Activated T-cell treated with anti-CD3 and anti-CD28 coated beads, Interleukin-2, amount 50 U/mL, for 4 hours (primary cell): ENCODE data around the gene KANSL3. TPM values are rescaled to one million over a fixed set of nuclear protein-coding genes. Genes with fewer than 3 reads are reported as not detected.
"Not testable (repeated sequence)": the region's sequence is repeated elsewhere in the genome, so short reads cannot be mapped to it uniquely, and the experiment has no call there.

ENCODE experiments used
- ATAC-seq, 2 donors: fragments of 200-7000 bp; cut with Tn5 transposase; one replicate each; pipeline ENCODE4 v1.10.0; 2021
- DNase-seq: peaks from one replicate; pipeline ENCODE4 v3.0.0-alpha.2; 2020
- H3K27me3 Mint-ChIP-seq: one replicate; pipeline ENCODE4 v1.8.0; 2021; ENCODE audit warnings: low read depth, mixed read lengths
- H3K36me3 Mint-ChIP-seq: one replicate; pipeline ENCODE4 v1.8.0; 2022; ENCODE audit warnings: mixed read lengths; ENCODE audit not compliant: insufficient read depth
- H3K4me1 Mint-ChIP-seq: one replicate; pipeline ENCODE4 v1.8.0; 2021; ENCODE audit warnings: low read depth, mixed read lengths
- H3K4me3 Mint-ChIP-seq: one replicate; pipeline ENCODE4 v1.8.0; 2021; ENCODE audit warnings: mild to moderate bottlenecking, moderate library complexity, mixed read lengths
- H3K9me3 Mint-ChIP-seq: one replicate; pipeline ENCODE4 v1.8.0; 2021; ENCODE audit warnings: mixed read lengths
- total RNA-seq, 3 donors: library from RNA; stranded (reverse); gene quantifications; one replicate each; pipeline ENCODE4 v1.2.1, GENCODE V29; 2021

The KANSL3 gene
- 10 to 100 TPM; 29.1 to 32.3 (median 31.3) TPM for total RNA-seq

DNA sequence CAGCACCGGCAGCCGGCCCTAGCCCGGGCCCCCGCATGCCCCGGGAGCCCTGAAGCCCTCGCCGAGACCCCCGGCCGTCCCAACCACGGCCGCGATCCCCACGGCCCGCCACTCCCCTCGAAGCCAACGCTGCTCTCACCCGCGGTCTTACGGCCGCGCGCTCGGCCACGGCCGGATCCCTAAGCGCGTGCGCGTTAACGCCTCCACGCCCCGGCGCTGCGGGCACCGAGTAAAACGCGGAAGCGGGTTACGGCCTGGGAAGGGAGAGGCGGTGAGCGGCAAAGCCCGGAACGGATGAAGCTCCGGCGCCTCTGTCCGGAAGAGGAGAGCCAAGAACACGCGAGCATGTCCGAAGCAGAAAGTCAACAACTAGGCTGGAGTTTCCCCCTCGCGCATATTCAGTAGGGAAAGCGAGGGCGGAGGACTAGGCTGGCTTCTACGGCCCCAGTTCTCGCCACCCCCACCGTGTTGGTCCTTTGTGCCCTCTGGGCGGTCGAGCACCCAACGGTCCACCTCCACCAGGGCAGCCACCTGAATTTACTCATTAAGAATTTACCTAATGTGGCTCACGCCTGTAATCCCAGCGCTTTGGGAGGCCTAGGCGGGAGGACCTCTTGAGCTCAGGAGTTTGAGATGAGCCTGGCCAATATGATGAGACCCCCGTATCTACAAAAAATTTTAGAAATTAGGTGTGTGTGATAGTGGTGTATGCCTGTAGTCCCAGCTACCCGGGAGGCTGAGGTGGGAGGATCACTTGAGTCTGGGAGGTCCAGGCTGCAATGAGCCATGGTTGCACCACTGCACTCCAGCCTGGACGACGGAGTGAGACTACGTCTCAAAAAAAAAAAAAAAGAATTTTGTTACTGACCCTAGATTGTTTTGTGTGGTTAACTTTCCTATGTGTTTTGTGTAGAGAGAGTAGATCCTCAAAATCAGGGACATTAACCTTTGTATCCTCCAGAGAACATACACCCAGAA is at the start of gene KANSL3:
Gene KANSL3 (minus strand): TSS at position 169 of the 978 bp plus-strand sequence. CDS start 1,177 bp downstream, outside the sequence.
- H3K27me3 Mint-ChIP-seq: peaks cover 5% of the 10 kb centered on the region
- peaks cover 39% of the 10 kb centered on the region for H3K4me1 Mint-ChIP-seq
- DNase-seq: peak; percentile 83
- H3K36me3 Mint-ChIP-seq: peaks cover 9% of the 10 kb centered on the region
- no peaks in the 10 kb centered on the region for H3K9me3 Mint-ChIP-seq
- H3K4me3 Mint-ChIP-seq: peak within 1 kb of the TSS; percentile 95
- peak; percentile 78 to 81 for ATAC-seq

DNA sequence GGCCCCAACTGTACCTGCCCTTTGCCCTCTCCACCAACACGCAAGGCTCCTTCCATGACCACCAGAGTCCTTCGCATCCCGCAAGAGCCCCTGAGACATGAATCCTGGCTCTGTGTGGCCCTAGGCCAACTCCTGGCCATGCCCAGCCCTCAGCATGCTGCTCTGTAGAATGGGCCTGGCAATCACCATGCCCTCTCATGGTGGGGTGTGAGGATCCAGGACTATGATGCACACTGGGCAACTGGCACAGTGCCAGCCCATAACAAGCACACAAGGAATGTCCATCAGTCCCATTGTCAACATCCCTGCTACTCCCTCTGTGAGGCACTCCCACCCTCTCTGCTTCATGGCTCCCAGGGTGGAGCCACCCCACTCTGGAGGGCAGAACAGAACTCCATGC is 49.2 kb upstream of the KANSL3 start:
- Mint-ChIP-seq H3K4me1 (no peaks in the 10 kb centered on the region), H3K27me3 (peaks cover 12% of the 10 kb centered on the region), H3K9me3 (no peaks in the 10 kb centered on the region), H3K36me3 (no peaks in the 10 kb centered on the region), H3K4me3 (no peak overlapping the region)
- ATAC-seq (no peak), DNase-seq (no peak)

DNA sequence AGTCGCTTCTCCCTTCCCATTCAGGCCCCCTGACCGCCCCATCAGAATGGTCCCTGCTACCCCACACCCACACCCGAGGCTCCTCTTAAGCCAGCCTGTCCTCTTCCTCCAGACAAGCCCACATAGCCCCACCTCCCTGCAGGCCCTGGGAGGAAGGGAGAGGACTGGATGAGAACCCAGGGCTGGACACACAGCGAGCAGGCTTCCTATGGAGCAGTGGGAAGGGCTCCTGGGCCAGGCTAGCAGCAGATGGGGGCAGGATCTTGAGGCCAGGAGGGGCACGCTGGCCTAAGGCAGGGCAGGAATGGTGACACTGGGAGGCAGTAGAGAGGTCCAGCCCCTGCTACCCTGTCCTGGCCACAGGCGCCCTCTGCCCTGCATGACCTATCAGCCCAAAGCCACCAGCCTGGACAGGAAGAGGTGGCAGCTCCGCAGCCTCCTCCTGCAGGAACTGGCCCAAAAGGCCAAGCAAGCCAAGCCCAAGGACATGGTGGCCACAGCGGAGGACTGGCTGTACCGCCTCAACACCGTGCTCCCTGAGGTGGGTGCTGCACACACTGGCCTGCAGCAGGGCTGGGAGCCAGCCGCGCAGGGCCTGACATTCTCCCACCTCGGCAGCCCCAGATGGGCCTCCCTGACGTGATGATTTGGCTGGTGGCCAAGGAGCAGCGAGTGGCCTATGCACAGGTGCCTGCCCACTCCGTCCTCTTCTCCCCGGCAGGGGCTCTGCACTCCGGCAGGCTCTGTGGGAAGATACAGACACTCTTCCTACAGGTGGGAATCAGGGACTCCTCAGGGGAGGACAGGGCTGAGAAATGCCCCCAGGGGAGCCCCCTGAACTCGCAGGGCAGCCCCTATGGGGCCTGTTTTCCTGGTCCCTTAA is 47.7 kb upstream of the KANSL3 start:
- Mint-ChIP-seq H3K4me1 (no peaks in the 10 kb centered on the region), H3K4me3 (no peak overlapping the region), H3K27me3 (peaks cover 12% of the 10 kb centered on the region), H3K9me3 (no peaks in the 10 kb centered on the region), H3K36me3 (no peaks in the 10 kb centered on the region)
- DNase-seq: no peak
- ATAC-seq: no peak

DNA sequence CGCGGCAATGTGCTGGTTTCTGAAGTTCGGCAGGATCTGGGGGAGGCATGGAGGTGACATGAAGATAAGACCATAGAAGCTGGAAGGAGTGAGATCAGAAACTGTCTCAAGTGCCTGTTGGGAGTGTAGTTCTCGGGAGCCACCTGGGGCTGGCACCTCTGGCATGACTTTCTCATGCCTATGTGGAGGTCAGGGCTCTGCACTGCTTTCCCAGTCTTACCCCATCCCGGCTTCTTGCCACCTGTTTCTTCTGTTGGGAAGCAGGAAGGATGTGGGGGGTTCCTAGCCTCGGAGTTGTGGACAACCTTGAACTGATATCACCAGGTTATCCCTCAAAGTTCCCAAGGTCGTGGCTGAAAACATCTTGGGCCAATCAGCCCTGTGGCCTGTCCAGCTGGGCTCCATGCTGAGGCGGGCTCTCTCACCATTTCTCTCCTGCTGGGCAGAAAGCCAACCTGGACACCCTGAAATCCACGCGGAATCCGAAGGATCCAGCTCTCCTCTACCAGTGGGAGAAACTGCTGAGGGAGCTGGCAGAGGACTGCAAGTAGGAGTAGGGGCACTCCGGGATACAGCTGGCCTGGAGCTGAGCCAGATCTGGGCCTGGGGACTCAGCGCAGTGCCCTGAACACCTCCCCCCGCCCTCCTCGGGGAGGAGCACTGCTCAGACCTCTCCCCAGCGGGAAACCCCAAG is 46.9 kb upstream of the KANSL3 start:
- no peaks in the 10 kb centered on the region for H3K4me1 Mint-ChIP-seq
- H3K9me3 Mint-ChIP-seq: no peaks in the 10 kb centered on the region
- no peaks in the 10 kb centered on the region for H3K36me3 Mint-ChIP-seq
- ATAC-seq: no peak
- no peak for DNase-seq
- no peak overlapping the region for H3K4me3 Mint-ChIP-seq
- H3K27me3 Mint-ChIP-seq: peaks cover 15% of the 10 kb centered on the region

DNA sequence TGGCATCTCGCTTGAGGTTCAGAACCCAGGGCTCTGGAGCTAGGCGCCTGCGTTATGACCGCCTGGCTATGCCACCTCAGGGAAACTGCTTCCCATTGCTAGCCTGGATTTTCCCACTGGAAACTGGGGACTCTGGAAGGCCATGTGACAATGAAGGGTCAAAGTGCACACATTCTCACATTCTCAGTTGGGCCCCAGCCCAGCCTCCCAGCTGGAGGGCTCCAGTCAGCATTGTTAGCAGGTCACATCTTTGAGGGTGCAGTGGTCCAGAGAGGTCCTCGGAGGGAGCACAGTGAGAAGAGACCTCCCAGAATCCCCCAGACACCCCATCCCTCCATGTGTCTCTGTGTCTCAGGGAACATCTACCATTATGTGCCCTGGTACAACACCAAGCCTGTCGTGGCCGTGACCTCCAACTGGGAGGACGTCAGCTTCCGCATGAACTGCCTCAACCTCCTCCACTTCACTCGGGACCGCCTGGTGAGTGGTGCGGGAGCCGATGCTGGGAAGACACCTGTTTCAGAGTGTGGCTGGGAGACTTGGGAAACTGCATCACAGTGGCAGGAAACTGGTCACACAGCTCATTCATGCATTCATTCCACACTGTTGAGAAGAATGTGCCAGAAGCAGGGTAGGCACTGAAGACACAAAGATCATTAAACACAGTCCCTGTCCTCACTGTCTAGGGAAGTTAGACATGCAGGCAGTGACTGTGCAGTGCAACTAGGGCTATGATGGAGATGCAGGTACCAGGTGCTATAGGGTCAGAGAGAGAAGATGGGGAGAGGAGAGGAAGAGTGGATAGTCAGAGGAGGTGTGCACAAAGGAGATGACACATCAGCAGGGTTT is 46.1 kb upstream of the KANSL3 start:
- no peaks in the 10 kb centered on the region for H3K4me1 Mint-ChIP-seq
- H3K4me3 Mint-ChIP-seq: no peak overlapping the region
- no peak for ATAC-seq
- H3K27me3 Mint-ChIP-seq: peaks cover 15% of the 10 kb centered on the region
- H3K9me3 Mint-ChIP-seq: no peaks in the 10 kb centered on the region
- no peaks in the 10 kb centered on the region for H3K36me3 Mint-ChIP-seq
- no peak for DNase-seq

DNA sequence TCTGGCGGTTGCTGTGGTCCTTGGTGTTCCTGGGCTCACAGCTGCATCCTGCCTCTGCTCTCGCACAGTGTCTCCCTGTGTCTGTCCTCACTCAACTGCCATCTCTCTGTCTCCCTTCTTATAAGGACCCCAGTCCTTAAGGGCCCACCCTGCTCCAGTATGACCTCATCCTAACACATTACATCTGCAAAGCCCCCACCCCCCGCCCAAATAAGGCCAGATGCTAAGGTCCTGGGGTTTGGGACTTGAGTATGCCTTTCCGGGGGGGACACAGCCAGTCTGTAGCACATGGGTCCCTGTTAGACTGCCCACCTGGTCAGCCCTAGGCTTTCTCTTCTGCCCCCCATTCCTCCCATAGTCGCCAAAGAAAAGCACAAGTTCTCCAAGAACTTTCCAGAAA is 45.2 kb upstream of the KANSL3 start:
- Mint-ChIP-seq H3K4me3 (no peak overlapping the region), H3K9me3 (no peaks in the 10 kb centered on the region), H3K27me3 (peaks cover 15% of the 10 kb centered on the region), H3K36me3 (no peaks in the 10 kb centered on the region), H3K4me1 (no peaks in the 10 kb centered on the region)
- ATAC-seq (no peak), DNase-seq (no peak)

DNA sequence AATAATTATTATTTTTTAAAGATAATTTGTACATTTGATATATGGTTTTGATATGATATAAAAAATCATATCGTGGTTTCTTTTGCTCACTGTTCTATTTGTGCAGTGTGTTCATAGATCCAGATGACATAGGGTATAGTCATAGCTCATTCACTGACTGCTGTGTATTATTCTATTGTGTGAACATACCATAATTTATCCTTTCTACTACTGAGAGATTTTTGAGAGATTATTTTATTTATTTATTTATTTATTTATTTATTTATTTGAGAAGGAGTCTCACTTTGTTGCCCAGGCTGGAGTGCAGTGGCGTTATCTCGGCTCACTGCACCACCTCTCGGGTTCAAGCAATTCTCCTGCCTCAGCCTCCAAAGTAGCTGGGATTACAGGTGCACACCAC is 43.4 kb upstream of the KANSL3 start:
- DNase-seq (no peak), ATAC-seq (no peak)
- peaks cover 13% of the 10 kb centered on the region for H3K27me3 Mint-ChIP-seq

DNA sequence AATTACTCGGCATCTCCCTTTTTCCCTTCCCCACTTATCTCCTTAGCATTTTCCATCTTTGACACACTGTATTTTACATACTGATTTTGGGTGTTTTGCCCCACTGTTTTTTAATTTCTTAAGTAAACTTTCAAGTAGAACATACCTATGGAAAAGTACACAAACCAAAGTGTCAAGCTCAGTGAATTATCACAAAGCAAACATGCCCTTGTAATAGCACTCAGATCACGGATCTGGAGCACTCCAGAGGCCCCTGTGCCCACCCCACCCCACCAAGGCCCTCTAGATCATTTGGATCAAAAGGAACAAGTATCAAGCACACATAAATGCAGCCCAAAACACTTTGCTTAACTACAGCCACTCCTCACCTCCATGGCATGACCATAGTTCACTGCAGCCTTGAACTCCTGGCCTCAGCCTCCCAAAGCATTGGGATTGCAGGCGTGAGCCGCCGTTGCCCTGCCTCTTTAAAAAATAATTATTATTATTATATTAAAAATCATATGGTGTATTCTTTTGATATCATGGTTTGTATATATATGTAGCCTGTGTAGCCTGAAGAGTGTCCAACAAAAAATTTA is 42.5 kb upstream of the KANSL3 start:
- H3K4me3 Mint-ChIP-seq: no peak overlapping the region
- no peaks in the 10 kb centered on the region for H3K36me3 Mint-ChIP-seq
- DNase-seq: no peak
- peaks cover 13% of the 10 kb centered on the region for H3K27me3 Mint-ChIP-seq
- H3K9me3 Mint-ChIP-seq: no peaks in the 10 kb centered on the region
- H3K4me1 Mint-ChIP-seq: no peaks in the 10 kb centered on the region
- no peak for ATAC-seq

More for the DNA sequence above, 43.4 kb upstream of the KANSL3 start:
- H3K4me1 Mint-ChIP-seq: no peaks in the 10 kb centered on the region
- no peaks in the 10 kb centered on the region for H3K9me3 Mint-ChIP-seq
- no peaks in the 10 kb centered on the region for H3K36me3 Mint-ChIP-seq
- no peak overlapping the region for H3K4me3 Mint-ChIP-seq

DNA sequence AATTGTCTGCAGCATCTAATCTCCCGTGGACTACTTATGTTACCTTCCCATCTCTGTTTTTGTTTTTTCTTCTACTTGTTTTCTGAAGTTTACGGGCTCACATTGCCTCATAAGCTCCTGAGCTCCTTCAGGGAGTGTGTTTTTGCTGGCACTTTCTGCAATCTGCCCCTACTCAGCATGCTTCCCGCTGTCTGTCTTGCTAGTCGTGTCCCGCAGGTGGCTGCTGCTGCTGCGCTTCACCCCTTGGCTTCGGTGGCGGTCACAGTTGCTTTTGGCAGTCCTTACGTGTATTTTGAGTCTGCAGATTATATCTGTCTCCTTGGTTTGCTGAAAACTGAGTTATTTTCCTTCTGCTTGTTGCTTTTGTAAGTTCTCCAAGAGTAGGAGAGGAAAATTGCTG is 41.7 kb upstream of the KANSL3 start:
- ATAC-seq (no peak), DNase-seq (no peak)
- H3K4me1 Mint-ChIP-seq: no peaks in the 10 kb centered on the region
- H3K36me3 Mint-ChIP-seq: no peaks in the 10 kb centered on the region
- H3K4me3 Mint-ChIP-seq: no peak overlapping the region
- no peaks in the 10 kb centered on the region for H3K9me3 Mint-ChIP-seq
- H3K27me3 Mint-ChIP-seq: peaks cover 13% of the 10 kb centered on the region

DNA sequence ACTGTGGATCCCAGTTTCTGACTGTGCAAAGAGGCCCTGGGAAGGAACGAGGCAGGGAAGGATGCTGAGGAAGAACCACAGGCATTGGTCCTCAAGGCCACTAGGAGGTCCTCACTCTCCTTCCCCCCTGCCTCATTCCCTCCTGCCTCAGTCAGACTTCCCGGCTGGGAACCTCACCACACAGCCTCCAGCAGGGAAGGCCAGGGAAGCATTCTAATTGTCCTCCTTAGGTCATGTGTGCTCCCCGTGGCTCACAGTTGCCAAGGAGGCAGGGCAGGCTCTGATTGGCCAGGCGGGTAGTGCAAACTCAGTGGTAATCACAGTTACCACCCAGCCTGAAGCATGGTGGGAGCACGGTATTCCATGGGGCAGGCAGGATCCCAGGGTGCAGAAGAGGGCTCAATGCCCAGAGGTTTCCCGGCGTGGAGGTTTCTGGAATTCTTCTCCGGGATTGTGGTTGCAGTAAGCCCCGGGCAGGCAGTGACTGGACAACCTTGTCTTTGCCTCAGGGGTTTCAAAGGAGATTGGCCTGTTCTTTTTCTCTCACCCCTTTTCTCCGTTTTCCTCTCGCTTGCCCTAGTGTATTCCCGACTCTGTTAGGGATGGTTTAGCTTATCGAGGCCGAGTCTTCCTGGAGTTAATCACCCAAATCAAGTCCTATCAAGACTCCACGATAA is 31.6 kb upstream of the KANSL3 start:
- H3K36me3 Mint-ChIP-seq: no peaks in the 10 kb centered on the region
- no peaks in the 10 kb centered on the region for H3K4me1 Mint-ChIP-seq
- DNase-seq (no peak), ATAC-seq (no peak)
- H3K27me3 Mint-ChIP-seq: no peaks in the 10 kb centered on the region
- H3K9me3 Mint-ChIP-seq: no peaks in the 10 kb centered on the region
- H3K4me3 Mint-ChIP-seq: no peak overlapping the region

DNA sequence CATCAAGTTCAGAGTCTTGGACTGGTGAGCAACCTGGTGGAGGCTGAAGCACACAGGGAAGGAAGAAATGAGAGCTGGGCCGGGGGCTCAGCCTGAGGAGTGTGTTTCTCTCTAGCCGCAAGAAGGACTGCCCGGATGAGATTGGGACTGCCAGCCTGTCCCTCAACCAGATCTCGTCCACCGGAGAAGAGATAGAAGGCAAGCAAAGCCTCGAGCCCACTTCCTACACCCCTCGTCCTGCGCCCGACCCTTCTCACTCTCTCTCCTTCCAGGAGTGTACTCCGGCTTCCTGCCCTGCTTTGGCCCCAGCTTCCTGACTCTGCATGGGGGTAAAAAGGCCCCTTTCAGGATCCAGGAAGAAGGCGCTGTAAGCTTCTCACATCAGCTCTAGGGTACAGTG is 30.7 kb upstream of the KANSL3 start:
- Mint-ChIP-seq H3K9me3 (peaks cover 5% of the 10 kb centered on the region), H3K4me1 (no peaks in the 10 kb centered on the region), H3K4me3 (no peak overlapping the region), H3K27me3 (no peaks in the 10 kb centered on the region), H3K36me3 (no peaks in the 10 kb centered on the region)
- no peak for ATAC-seq
- no peak for DNase-seq

DNA sequence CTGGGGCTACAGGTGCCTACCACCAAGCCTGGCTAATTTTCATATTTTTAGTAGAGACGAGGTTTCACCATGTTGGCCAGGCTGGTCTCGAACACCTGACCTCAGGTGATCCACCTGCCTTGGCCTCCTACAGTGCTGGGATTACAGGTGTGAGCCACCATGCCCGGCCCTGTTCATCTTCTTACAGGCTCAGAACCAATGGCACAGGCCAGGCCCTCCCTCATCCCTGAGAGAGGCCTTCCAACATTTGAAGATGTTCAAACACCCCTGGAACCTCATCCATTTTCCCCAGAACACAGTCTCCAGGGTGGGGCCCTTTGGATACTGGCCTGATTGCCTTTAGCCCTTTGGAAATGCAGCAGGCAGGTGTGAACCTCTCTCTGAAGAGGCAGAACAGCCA is 27.6 kb upstream of the KANSL3 start:
- not testable (repeated sequence) for H3K4me3 Mint-ChIP-seq, ATAC-seq, H3K4me1 Mint-ChIP-seq, H3K27me3 Mint-ChIP-seq, H3K9me3 Mint-ChIP-seq, H3K36me3 Mint-ChIP-seq, DNase-seq

DNA sequence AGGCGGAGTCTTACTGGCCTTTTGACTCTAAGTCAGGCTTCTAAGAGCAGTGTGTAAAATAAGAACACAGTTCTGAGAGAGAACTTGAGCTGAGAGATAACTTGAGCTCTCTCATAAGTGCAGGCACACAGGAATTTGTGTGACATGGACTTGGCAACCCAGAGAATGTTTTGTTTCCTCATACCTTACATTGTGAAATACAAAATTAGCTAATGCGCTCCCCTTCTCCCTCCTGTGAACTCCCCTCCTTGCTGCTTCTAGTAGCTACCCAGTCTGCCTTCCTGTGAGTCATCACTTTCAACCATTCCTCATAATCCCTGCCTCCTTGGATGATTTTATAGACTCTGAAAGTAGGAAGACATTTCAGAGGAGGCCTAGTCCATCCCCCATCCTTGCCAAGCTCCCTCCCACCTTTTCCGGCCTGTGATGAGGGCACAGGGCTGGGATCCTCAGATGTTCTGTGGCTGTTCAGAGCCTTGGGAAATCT is 27.0 kb upstream of the KANSL3 start:
- Mint-ChIP-seq H3K36me3 (no peaks in the 10 kb centered on the region), H3K9me3 (peaks cover 5% of the 10 kb centered on the region), H3K4me1 (no peaks in the 10 kb centered on the region), H3K27me3 (peaks cover 4% of the 10 kb centered on the region), H3K4me3 (no peak overlapping the region)
- DNase-seq (no peak), ATAC-seq (no peak)
